ENCODE measurements around the gene FOLR1. TPM values are rescaled to one million over a fixed set of nuclear protein-coding genes. Genes with fewer than 3 reads are reported as not detected.

The FOLR1 gene
- total RNA-seq, 4 donors from 2014 or later: 0.46 to 7.0 (median 4.0) TPM

- peak in 1 of 2 donors; percentile 23 for DNase-seq (ENCODE audit: low spot score in 2 of 2)
- H3K4me3 ChIP-seq (ENCODE audit: low read depth, poor library complexity, severe bottlenecking): no peak overlapping the region
- WGBS, 2 donors: 65 to 72% methylated on average over 3 of the region's 3 CpGs
- TF ChIP-seq POLR2A (IDR thresholded peaks at IDR 0.05) (no peak), CTCF (IDR thresholded peaks at IDR 0.05) (no peak)
- intact Hi-C loops (cut with DNase I; ENCODE audit: low total_unique reads): no loop called here
These were observed 42.5 kb downstream of the FOLR1 start for GRCh38 chr11:72234514-72234830.

- 87 to 98% methylated on average over 4 of the region's 4 CpGs for WGBS, 2 donors
- TF ChIP-seq CTCF (IDR thresholded peaks at IDR 0.05): no peak
- no peak for TF ChIP-seq POLR2A (IDR thresholded peaks at IDR 0.05)
- DNase-seq (ENCODE audit: low spot score in 2 of 2): peak in 1 of 2 donors; percentile 15
- intact Hi-C loops (cut with DNase I; ENCODE audit: low total_unique reads): no loop called here
- H3K4me3 ChIP-seq (ENCODE audit: low read depth, poor library complexity, severe bottlenecking): no peak overlapping the region
These were observed 43.0 kb downstream of the FOLR1 start for GRCh38 chr11:72234920-72235319.

GRCh38 chr11:72235351-72236057 is 43.6 kb downstream of the FOLR1 start:
- intact Hi-C loops (cut with DNase I; ENCODE audit: low total_unique reads): no loop called here
- H3K4me3 ChIP-seq (ENCODE audit: low read depth, poor library complexity, severe bottlenecking): no peak overlapping the region

GRCh38 chr11:72236083-72236697 is 44.2 kb downstream of the FOLR1 start:
- intact Hi-C loops (cut with DNase I; ENCODE audit: low total_unique reads): no loop called here
- TF ChIP-seq CTCF (IDR thresholded peaks at IDR 0.05) (no peak), POLR2A (IDR thresholded peaks at IDR 0.05) (no peak)
- WGBS, 2 donors: 60 to 66% methylated on average over 4 of the region's 4 CpGs
- no peak overlapping the region for H3K4me3 ChIP-seq (ENCODE audit: low read depth, poor library complexity, severe bottlenecking)
- DNase-seq (ENCODE audit: low spot score in 2 of 2): no peak

More at GRCh38 chr11:72235351-72236057, 43.6 kb downstream of the FOLR1 start:
- TF ChIP-seq POLR2A (IDR thresholded peaks at IDR 0.05) (no peak), CTCF (IDR thresholded peaks at IDR 0.05) (no peak)
- DNase-seq (ENCODE audit: low spot score in 2 of 2): peak in 1 of 2 donors; percentile 84
- 92 to 93% methylated on average over 9 to 17 of the region's 17 CpGs for WGBS, 2 donors

GRCh38 chr11:72236774-72237111 is 44.8 kb downstream of the FOLR1 start:
- WGBS, 2 donors: 78 to 83% methylated on average over 2 of the region's 2 CpGs
- DNase-seq (ENCODE audit: low spot score in 2 of 2): no peak
- no peak overlapping the region for H3K4me3 ChIP-seq (ENCODE audit: low read depth, poor library complexity, severe bottlenecking)
- TF ChIP-seq CTCF (IDR thresholded peaks at IDR 0.05) (no peak), POLR2A (IDR thresholded peaks at IDR 0.05) (no peak)
- intact Hi-C loops (cut with DNase I; ENCODE audit: low total_unique reads): no loop called here

All from lower leg skin (tissue), 4 donors.